Right ventricle myocardium superior (tissue), 1 donor: ENCODE results near the gene ATP11B. TPM values are rescaled to one million over a fixed set of nuclear protein-coding genes. Genes with fewer than 3 reads are reported as not detected.

Source experiments
- ATAC-seq: fragments of 200-7000 bp; cut with Tn5 transposase; one replicate; pipeline ENCODE4 v1.9.1; 2020; ENCODE audit warnings: mild to moderate bottlenecking; ENCODE audit not compliant: poor library complexity
- DNase-seq: peaks from one replicate; pipeline ENCODE4 v3.0.0-alpha.2; 2020
- intact Hi-C: fragments of 100-400 bp; cut with DNase I; formaldehyde crosslinking; loops from one replicate; pipeline ENCODE4 v1.11.2; 2022
- total RNA-seq: library from RNA; stranded (reverse); fragmentation: NEBNext Ultra II Directional; extraction: Animal tissue kit (Norgen Biotek cat#: 25700); gene quantifications from one replicate; pipeline ENCODE4 v1.2.1, GENCODE V29; 2021
- donor health status: DM: no; HTN: yes; CAD: no; lungs with severe emphysema.

Gene ATP11B
- total RNA-seq, 1 donor from 2014 or later = 31.5 TPM

- peak; percentile 25 for ATAC-seq
- DNase-seq = no peak
- intact Hi-C loops = no loop called here
Observed at GRCh38 chr3:182925944-182926337, 132.6 kb downstream of the ATP11B start.

GRCh38 chr3:182935803-182936202 lies 142.5 kb downstream of the ATP11B start:
- intact Hi-C loops = no loop called here
- ATAC-seq = no peak
- no peak for DNase-seq

DNA sequence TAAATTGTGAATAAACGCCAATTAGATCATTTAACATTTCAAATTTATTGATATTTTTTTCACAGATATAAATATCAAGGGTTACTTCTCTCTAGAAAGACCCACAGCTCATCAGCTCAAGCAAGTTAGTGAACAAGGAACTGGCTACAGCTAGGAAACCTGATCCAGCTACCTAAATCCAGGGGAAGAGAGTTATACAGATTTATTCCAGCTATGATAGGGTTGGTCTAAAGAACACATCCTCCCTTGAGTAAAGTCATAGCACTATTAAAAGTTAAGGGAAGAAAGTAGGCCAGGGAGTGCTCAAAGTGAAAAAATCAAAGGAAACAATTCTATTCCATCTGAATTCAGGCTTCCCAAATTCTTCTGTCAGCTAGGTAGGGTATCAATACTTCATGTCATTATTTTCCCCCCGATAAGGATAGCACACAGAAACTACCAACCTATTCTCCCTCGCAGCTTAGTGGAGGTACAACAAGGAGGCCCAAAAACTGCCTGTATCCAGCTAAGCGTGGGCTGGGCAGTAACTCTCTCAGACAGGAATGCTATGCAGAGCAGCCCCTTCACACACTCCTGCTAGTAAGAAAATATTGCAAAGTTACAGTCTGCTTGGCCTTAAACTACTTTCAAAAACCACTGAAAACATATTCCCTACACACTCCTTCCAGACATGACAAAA lies 143.1 kb downstream of the ATP11B start:
- intact Hi-C loops = no loop called here
- ATAC-seq = no peak
- DNase-seq = no peak

DNA sequence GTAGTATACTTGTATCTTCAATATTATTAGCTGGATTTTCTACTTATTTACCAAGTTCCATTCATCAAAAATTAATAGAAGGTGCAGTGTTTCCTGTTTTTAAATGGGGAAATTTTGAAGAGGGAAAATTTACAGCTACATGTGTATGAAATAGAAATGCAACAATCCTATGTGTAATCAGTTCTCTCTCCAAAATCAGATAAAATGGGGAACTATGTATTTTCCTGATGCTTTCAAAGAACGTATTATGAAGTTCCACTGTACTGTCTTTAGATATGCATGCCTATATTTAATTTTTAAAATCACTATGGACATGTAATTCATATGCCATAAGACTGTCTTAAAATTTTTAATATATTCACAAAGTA lies 143.6 kb downstream of the ATP11B start:
- DNase-seq (no peak), ATAC-seq (no peak)
- intact Hi-C loops = no loop called here

DNA sequence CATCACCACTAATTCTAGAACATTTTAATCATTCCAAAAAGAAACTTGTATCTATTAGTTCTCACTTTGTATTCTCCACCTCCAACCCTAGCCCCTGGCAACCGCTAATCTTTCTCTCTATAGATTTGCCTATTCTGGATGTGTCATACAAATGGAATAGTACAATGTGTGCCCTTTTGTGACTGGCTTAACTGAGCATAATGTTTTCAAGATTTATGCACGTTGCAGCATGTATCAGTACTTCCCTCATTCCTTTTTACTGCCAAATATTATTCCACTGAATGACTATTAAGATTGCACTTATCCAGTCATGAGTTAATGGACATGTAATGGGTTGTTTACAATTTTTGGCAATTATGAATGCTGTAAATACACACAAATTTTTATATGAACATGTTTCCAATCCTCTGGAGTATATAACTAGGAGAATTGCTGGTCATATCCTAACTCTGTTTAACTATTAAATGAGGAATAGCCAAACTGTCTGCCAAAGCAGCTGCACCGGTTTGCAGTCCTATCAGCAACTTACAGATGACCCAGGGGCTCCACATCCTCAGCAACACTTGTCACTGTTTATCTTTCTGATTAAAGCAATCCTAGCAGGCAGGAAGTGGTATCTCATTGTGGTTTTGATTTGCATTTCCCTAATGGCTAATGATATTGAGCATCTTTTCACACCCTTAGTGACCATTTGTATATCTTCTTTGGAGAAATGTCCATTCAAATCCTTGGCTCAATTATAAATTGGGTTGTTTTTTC lies 144.2 kb downstream of the ATP11B start:
- no peak for DNase-seq
- ATAC-seq = no peak
- intact Hi-C loops = no loop called here

GRCh38 chr3:182940266-182940808 lies 147.0 kb downstream of the ATP11B start:
- DNase-seq (no peak), ATAC-seq (no peak)

DNA sequence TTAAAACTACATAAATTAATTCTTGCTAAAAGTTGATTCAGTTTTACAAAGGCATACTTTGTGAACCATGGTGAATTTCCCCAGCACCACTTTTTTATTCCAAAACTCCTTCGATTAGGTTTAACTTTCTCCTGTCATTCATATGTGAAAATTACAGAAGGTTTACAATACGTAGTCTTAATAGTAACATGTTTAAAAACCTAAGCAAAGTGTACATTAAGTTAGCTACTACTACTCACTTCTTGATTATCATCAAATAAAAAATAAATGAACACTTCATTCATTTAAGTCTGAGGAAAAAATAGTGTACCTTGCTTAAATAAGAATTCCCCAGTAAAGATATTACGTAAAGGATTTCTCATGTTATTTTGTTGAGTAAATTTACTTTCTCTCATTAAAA lies 148.4 kb downstream of the ATP11B start:
- intact Hi-C loops = no loop called here
- DNase-seq (no peak), ATAC-seq (no peak)

More at GRCh38 chr3:182940266-182940808, 147.0 kb downstream of the ATP11B start:
- intact Hi-C loops = no loop called here

GRCh38 chr3:182947888-182948287 lies 154.6 kb downstream of the ATP11B start:
- ATAC-seq (no peak), DNase-seq (no peak)
- intact Hi-C loops = no loop called here

DNA sequence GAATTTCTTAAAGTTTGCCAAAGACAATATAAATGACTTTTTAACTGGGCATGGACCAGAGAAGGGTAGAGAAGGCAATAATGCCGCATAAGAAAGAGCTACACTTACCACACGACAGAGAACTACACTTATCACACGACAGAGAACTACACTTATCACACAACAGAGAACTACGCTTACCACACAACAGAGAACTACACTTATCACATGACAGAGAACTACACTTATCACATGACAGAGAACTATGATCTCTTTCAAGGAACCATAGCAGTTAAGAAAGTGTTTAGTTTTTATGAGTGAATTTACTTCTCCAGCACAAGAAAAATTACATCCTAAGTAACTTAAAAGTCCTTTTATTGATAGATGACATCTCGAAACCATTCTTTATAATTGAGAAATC lies 155.0 kb downstream of the ATP11B start:
- intact Hi-C loops = no loop called here
- ATAC-seq = no peak
- DNase-seq = no peak

- no peak for ATAC-seq
- intact Hi-C loops = no loop called here
- DNase-seq = no peak
Observed at GRCh38 chr3:182949688-182950087, 156.4 kb downstream of the ATP11B start.

- DNase-seq = no peak
- no peak for ATAC-seq
- intact Hi-C loops = no loop called here
Observed at GRCh38 chr3:182954553-182955235, 161.4 kb downstream of the ATP11B start.

GRCh38 chr3:182957226-182957625 lies 163.9 kb downstream of the ATP11B start:
- ATAC-seq = no peak
- intact Hi-C loops = no loop called here
- DNase-seq = no peak

- intact Hi-C loops = no loop called here
Observed at GRCh38 chr3:182957676-182958266, 164.5 kb downstream of the ATP11B start.

DNA sequence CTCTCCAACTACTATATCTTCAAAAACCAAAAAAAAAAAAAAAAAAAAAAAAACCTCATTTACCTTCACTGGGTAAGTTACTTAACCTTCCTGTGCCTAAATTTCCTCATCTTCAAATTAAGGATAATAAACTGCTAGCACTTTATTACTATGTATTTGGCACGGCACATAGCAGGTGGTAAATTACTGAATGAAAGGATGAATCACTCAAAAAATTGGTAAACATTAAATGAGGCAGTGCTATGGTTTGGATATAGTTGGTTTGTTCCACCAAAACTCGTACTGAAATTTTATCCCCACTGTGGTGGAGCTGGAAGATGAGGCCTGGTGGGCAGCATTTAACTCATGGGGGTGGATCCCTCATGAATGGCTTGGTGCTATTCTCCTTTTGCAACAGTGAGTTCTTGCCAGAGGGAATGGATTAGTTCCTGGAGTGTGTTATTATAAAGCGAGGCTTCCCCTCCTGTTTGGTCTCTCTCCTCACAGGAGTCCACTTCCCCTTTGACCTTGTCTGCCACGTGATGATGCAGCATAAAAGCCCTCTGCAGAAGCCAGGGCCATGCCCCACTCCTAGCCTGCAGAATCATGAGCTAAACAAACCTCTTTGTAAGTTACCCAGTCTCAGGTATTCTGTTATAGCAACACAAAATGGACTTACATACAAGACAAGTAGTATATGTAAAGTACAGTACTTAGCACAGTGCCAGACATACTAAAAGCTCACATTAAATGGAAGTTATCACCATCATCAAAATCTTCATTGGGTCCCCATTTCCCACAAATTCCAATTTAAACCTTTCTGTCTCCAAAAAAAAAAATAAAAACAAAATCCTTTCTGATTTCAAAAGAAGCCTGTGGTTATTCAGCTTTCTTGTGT lies 166.4 kb downstream of the ATP11B start:
- ATAC-seq (peak; percentile 32), DNase-seq (no peak)
- intact Hi-C loops = no loop called here

More at GRCh38 chr3:182957676-182958266, 164.5 kb downstream of the ATP11B start:
- ATAC-seq (no peak), DNase-seq (no peak)

DNA sequence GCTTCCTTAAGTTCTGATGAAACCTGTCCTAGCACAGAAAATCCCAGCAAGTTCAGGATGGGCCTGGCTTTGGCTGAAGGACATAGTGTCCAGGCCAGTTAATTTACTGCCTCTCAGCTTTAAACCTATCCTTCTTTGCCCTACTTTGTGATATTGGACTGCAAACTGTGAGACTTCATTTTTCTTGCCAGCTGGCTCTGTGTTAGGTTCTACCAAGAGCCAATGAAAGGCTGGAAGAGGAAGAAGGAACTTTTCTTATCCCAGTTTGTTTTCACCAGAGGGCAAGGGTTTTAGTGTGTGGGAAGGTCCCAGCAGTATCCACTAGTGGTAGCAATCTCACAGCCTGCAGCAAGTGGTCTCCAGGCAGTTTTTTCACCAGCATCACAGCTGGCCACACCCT lies 168.9 kb downstream of the ATP11B start:
- intact Hi-C loops = no loop called here
- ATAC-seq (peak; percentile 86), DNase-seq (no peak)

GRCh38 chr3:182964179-182964578 lies 170.9 kb downstream of the ATP11B start:
- intact Hi-C loops = no loop called here
- ATAC-seq (no peak), DNase-seq (no peak)

DNA sequence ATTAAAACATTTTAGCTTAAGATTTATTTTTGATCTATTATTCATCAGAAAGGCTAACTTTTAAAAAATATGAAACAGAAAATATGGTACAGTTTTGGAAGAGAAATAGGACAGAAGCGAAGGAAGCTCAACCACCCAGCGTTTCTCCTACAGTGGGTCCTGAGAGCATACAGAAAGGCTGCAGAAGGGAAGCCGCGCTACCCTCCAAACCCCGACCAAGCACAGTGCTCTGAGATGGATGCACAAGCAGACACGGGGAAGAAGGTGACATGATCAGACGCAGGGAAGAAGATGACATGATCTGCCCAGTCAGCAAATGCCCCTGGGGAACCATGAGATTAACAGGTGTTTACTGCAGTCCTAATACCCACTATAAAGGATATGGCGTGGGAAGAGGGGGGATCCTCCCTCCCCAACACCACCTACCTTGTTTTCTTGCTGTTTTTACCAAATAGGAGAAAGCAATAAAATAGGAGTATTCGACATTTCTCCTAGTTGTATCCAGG lies 172.6 kb downstream of the ATP11B start:
- intact Hi-C loops = no loop called here
- no peak for DNase-seq
- no peak for ATAC-seq
